DND-41 (cell line): ENCODE measurements around the gene RPRD2.

Source experiments
- CTCF ChIP-seq: IDR thresholded peaks from 2 replicates; pipeline ENCODE4 v1.5.1; 2012; ENCODE audit warnings: borderline replicate concordance, low read length, moderate library complexity, mild to moderate bottlenecking; ENCODE audit not compliant: poor library complexity, severe bottlenecking; ENCODE audit errors: extremely low read depth
- EZH2 ChIP-seq: IDR thresholded peaks from 3 replicates; pipeline ENCODE4 v1.6.1; 2012; ENCODE audit warnings: borderline replicate concordance, low read depth, mild to moderate bottlenecking, moderate library complexity, low read length, inconsistent platforms; ENCODE audit not compliant: severe bottlenecking

GRCh38 chr1:150479370-150479769, 115.4 kb downstream of the RPRD2 start:
- TF ChIP-seq CTCF (no peak), EZH2 (no peak)
